Sciatic nerve (tissue), 2 donors: Measurements from ENCODE around the gene FGF12. TPM values are rescaled to one million over a fixed set of nuclear protein-coding genes. Genes with fewer than 3 reads are reported as not detected.

Experiments used
- ATAC-seq: fragments of 200-7000 bp; cut with Tn5 transposase; one replicate; pipeline ENCODE4 v1.9.1; 2020; ENCODE audit warnings: mild to moderate bottlenecking, moderate library complexity
- DNase-seq: peaks from one replicate; pipeline ENCODE4 v3.0.0-alpha.2; 2020; ENCODE audit warnings: low spot score
- intact Hi-C: fragments of 100-400 bp; cut with DNase I; formaldehyde crosslinking; loops from one replicate; pipeline ENCODE4 v1.14.2; 2022
- total RNA-seq: library from RNA; stranded (reverse); fragmentation: NEBNext Ultra II Directional; extraction: Animal tissue kit (Norgen Biotek cat#: 25700); gene quantifications from one replicate; pipeline ENCODE4 v1.2.1, GENCODE V29; 2021
- donor health status: DM: no; HTN: no; CAD: no.
- donor health status: DM: no; HTN: no; CAD: no.

FGF12 gene
- total RNA-seq, 1 donor from 2014 or later, result 3.2 TPM

DNA sequence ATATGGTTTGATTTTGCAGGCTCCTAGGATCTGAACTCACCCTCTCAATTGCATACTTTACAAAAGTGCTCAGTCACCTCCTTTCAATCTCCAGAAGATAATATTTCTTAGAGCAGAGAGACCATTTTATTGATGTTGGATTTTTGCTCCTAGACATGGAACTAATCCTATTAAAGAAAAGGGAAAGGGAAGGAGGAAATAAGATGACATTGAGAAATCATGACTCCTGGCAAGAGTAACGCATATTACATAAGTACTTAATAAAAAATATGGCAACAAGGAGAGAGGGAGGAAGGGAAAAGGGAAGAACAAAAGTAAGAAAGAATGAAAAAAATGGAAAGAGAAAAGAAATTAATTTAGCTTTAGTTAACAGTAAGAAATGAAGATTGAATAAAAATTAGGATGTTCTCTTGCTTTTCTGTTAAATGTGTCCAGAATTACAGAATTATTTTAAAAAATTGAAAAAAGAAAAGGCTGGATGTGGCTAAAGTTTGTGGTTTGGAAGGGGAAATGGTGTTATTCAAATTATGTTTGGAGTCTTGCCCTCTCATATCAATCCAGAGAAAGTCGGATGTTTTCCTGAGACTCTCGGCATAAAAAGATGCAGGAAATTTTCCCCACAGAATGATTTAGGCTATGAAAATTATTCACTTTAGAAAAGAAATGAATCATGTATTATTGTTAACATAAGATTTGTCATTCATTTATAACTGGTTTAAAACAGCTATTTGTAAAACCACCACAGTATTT is 474.0 kb downstream of the FGF12 start:
- intact Hi-C loops, result no loop called here
- ATAC-seq (peak; percentile 66), DNase-seq (no peak)

DNA sequence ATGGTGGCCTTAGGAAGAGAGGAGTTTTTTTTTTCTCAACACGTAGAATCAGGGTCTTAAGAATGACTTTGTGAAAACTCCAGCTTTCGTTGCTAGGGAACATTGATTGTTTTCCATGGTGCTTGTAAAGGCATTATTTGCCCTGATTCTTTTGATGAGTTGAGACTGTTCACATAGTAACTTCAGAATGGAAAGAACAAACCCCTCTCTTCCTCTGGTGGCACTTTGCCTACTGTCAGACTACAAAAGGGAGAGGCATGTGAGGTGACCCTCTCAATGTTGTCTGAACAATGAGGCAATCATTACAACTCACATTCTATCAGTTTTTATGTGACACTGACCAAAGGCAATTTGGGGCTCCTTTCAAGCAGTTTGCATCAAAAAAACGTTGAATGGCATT is 477.8 kb downstream of the FGF12 start:
- no peak for ATAC-seq
- intact Hi-C loops, result no loop called here
- DNase-seq, result no peak

DNA sequence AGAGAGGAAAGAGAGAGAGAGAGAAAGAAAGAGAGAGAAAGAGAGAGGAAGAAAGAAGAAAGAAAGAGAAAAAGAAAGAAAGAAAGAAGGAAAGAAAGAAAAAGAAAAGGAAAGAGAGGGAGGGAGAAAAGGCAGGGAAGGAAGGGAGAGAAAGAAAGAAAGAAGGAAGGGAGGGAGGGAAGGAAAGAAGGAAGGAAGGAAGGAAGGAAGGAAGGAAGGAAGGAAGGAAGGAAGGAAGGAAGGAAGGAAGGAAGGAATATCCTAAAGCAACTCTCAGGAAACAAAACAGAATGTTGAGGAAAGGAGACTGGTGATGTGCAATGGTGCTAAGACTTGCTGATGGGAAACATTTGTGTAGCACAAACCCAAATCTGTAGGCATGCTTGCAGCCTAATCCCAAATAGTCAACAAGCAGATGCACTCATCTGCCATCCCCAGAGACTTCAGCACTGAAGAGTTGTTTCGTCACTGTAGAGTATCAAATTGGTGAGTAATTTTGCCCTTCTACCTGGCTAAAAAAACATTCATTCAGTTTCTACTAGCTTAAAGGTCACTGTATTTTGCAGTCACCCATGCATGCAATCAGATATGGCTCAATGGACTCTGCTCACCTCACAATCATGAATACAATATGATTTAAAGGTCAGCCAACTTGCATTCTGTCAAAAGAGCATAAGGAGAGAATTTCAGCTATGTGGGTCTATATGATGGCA is 480.3 kb downstream of the FGF12 start:
- no peak for DNase-seq
- ATAC-seq, result no peak
- intact Hi-C loops, result no loop called here

DNA sequence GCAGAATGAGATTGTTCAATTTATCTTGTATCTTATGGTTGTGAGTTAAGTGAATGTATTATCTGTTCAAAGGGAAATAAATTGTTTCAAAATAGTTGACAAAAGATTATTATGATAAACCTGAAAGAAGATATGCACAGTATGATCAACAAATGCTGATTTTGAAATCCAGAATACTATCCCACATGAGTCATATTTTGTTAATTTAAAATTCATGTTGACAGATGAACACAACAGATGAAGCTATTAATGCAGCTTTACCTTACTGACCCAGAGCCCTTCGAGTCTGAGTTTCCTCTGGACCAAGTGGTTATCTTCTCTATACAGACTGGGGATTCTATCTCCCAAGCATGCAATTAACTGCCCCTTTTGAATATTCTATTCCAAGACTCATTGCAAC is 482.8 kb downstream of the FGF12 start:
- no peak for DNase-seq
- intact Hi-C loops, result no loop called here
- no peak for ATAC-seq

DNA sequence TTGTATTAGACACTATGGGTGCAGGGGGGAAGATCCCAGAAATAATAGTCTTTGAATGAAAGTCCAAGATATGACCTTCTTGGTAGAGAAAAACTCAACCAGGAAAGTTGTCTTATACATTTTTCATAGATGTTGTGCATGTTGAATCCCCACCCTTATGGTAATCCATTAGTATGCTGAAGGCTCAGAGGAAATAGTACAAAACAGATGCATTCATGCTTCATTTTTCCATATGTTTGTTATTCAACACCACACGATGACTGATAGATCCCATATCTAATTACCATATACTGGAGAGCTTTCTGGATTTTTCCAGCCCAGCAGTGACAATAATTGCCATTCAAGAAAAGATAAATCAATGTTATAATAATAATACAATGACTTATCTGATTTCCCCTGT is 487.4 kb downstream of the FGF12 start:
- intact Hi-C loops, result no loop called here
- DNase-seq (no peak), ATAC-seq (no peak)

DNA sequence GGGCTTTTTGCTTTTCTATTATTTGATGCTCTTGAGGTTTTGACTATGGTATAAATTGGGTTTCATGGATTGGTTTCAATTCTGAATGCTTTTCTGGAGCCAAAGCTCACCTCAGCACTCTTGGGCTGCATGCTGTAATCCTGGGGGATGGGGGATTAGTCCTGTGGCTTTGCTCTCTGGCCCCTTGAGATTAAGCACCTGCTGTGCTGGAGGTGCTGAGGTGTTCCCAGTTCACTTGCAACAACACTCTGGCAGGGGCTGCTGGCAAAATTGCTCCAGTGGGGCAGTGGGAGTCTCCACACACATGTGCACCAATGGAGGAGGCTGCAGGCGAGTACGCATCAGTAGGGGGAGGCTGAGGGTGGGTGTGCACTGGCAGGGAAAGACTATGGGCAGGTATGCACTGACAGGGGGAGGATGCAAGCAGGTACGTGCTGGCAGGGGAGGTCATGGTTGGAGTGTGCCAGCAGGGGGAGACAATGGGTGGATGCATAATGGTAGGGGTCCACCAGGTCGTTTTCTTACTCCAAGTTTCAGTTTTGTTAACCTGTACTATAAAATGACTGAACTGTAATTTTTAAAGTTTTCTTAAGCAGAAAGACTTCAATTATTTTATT is 489.2 kb downstream of the FGF12 start:
- ATAC-seq (no peak), DNase-seq (no peak)
- intact Hi-C loops, result no loop called here

DNA sequence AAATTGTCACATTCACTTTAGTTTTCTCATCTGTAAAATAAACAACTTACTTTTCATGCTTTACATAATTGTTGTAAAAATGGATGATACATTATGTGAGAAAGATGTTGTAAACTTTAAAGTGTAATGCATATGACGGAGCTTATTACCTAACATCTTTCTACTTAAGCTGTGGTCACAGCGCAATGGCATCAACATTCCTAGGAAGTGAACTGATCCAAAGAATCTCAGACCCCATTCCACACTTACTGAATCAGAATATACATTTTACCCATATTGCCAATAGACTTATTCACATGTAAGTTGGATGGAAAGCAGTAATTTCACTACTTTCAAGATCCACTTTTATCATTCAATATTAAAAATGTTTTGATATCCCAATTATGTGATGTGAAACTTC is 497.5 kb downstream of the FGF12 start:
- ATAC-seq, result no peak
- DNase-seq, result no peak
- intact Hi-C loops, result no loop called here

DNA sequence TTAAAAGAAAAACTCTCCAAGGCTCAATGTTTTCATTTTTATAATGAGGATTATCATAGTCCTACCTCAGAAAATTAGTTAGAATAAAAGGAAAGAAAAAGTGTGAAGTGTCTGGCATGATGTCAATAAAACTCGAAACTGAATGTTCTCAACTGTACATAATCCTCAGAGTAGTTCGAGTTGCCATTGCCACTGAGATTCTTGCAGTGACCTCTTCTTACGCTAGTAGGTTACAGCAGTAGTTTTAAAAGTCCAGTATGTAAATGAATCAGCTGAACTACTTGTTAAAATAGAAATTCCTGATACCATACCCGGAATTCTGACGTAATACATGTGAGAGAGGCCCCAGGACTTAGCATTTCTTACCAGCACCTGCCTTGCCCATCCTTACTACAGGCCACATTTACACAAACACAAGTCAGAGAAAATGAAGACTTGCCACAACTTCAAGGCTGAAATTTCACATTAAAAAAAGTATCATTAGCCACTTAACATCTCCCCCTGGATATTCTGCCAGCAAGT is 502.6 kb downstream of the FGF12 start:
- DNase-seq (no peak), ATAC-seq (no peak)
- intact Hi-C loops, result no loop called here

DNA sequence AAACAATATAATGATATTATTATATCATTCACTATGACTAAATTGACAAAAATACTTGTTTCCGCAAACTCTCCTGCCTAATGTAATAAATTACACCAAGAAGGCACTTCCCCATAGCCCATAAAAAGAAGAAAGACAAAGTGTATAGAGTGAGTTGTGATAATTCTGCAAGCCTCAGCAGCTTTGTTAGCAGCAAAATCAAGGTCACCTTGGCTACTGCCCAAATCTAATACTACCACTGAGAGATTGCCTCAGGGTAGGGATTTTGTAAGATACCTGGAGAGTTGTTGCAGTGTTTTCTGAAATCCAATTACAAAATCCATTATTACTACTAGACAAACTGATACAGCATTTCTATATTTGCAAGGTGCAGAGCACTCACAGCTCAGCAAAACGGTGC is 503.5 kb downstream of the FGF12 start:
- DNase-seq (no peak), ATAC-seq (no peak)
- intact Hi-C loops, result no loop called here

DNA sequence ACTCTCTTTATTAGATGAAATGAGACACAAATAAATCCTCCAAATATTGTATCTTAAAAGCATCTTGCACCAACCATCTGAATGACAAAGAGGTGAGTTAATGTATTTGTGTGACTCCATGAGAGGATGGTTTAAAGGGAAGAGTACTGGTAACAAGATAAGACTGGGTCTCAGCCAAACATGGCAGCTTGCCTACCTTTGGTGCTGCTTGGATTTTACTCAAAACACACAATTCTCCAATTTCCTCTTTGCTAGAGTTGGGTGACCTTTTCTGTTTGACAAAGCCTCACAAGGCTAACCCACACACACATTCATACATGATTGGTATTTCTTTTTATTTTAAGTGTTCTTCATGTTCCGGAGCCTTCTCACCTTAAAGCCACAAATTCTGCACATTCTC is 506.4 kb downstream of the FGF12 start:
- DNase-seq (no peak), ATAC-seq (no peak)
- intact Hi-C loops, result no loop called here

DNA sequence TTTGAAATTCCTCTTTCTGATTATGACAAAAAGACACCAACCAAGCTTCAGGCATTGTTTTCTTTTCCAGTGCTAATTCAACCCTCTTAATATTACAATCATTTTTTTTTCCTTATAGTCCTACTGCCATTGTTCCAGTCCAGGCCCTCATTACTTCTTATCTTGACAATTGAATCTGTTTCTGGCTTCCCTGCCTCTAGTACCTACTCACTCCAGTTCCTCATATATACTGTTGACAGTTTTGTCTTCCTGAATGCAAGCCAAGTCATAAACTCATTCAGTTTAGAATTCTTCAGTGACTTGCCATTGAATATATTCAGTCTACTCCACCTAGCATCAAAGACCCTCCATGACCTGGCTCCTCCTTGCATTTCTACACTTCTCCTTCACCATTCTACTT is 507.4 kb downstream of the FGF12 start:
- no peak for DNase-seq
- intact Hi-C loops, result no loop called here
- no peak for ATAC-seq

DNA sequence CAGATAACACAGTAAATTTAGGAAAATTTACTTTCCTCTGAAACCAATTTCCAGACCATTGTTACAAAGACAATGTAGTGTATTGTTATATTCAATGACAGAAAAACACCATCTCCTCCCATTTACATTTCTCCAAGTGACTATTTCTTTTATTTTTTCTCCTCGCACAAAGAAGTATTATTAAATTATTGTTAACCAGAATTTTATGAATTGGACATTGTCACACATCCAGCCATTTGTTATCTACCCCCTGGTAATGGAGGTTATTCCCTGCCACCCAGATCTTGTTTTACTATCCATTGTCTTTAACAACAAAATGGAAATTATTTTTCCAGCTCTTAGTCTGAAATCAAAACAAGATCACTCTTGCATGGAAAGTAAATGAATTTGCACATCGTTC is 511.3 kb downstream of the FGF12 start:
- intact Hi-C loops, result no loop called here
- DNase-seq (no peak), ATAC-seq (no peak)

DNA sequence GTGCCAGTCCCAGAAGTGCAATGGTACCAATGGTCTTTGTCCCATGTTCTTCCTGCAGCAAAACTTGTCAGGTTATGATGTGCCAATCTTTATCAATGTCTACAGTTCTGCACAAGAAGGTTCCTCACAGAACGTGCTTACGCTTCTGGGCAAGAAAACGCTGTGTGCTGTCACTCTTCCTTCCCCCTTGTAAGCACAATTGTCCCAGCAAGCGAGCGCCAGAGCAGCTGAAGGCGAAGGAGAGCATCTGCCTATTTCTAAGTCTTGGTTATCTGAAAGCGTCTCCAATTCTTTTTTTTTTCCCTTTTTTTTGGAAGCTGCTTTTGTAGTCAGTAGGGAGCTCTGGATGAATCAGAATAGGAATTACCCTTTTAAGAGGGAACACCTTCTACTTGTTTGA is 514.4 kb downstream of the FGF12 start:
- ATAC-seq (no peak), DNase-seq (no peak)
- intact Hi-C loops, result no loop called here

DNA sequence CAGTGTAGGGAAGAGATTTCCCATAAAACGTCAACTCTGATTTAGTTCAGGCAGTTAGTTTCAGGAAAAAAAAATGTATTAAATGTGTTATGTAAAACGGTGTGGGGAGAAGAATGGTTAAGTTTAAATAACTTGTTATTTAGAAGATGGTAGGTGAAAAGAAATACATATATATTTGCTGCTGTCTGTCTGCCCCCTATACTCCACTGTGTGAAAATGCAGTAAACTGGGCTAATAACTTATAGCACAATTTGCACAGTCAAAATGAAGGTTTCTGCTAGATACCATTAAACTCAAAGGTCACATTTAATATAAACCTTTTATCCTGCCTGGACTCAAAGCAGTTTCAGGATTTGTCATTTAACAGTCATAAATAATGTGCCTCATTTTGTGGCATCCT is 515.0 kb downstream of the FGF12 start:
- DNase-seq, result no peak
- intact Hi-C loops, result no loop called here
- ATAC-seq, result no peak

DNA sequence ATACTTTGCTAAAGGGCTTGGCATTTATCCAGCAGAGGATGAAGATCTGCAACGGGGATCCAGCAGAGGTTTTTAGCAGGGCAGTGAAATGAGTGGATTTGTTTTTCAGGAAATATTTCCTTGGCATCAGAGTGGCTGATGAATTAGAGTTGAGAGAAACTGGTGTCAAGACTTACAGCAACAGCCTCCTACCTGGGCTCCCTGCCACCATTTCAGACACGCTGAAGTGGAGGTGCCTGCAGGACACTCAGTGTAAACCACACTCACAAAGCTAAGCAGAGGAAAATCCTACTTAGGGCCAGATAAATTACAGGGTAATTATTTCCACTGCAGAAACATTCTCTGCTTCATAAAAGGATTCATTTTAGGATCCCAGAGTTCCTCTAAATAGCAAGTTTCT is 519.7 kb downstream of the FGF12 start:
- DNase-seq, result no peak
- intact Hi-C loops, result no loop called here
- no peak for ATAC-seq

DNA sequence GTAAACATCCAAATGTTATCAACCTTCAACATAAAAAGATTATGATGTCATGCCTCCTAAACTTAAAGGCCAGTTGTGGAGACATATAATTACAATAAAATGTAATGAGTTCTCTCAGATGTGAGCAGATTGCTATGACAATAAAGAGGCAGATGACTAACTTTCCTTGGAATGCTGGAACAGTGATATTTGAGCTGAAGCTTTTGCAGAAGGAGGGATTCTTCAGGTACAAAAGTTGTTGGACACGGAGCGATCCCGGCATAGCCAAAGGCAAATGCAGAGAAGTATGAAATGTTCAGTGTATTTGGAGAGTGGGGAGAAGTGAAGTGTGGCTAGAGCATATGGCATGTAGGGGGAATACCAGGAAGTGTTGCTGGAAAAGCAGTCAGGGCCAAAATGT is 520.1 kb downstream of the FGF12 start:
- intact Hi-C loops, result no loop called here
- DNase-seq (no peak), ATAC-seq (no peak)

DNA sequence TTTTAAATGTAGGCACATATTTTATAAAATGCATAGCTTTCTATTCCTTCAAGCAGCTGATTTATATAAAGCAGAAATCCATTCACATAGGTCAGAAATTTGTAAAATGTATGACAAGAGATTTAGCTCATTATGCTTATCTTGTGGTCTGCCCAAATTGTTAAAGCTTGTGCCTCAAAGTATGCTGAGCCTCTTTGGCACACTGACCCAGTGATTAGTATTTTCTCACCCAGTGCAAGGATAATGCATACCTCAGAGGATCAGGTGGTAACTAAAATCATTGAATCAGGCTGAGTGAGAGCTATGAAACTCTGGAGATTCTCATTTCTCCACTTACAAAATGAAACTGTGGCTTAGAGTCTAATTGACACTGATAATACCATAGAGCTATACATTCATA is 533.3 kb downstream of the FGF12 start:
- no peak for DNase-seq
- ATAC-seq, result no peak
- intact Hi-C loops, result no loop called here

DNA sequence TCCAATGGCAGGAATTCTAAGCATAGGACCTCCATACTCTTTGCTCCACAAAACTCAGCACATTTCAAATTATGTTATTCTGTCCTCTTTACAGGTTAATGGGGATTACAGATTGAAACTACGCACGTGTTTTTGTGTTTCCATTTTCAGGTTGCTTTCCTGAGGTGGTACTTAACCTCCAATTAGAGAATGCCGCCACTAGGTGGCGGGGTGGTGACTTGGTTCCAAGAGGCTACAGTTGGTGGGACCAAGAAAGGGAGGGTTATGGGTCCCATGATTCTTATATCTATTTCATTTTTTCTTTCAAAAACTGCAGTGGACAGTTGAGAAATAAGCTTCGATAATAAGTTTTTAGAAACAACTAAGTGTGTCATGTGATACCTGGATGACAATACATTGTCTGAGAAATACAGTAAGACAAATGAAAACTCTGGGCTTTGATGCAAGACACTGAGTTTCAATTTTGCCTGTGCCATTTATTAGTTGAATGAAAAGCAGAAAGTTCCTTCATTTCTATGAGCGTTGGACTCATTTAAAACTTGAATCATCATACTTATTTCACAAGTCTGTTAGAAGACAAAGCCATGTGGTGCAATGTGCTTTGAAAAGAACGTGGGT is 539.0 kb downstream of the FGF12 start:
- ATAC-seq, result peak; percentile 49
- DNase-seq, result peak; percentile 67
- intact Hi-C loops, result no loop called here

DNA sequence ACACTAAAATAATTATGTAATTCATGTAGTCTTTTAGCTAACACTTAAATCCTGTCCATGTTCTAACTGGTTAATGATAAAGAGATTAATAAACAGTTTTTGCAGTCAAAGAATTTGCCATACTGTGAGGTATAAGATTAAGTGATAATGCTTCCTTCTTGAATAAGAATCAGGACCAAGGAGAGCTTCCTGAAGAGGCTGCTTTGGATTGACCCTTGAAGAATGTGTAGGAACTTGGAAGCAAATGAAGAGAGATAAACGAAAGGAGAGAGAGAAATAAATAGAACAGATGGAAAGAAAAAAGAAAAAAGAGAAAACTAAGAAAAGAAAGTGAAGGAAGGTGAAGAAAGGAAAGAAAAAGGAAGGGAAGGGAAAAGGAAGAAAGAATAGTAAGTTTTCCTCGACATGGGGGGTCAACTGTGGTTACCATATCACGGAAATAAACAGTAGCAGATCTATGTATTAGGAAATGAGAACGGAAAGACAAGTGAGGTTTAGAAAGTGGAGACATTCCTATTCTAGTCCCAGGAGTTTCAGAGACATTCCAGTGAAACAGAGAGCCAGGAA is 539.8 kb downstream of the FGF12 start:
- intact Hi-C loops, result no loop called here
- ATAC-seq, result no peak
- no peak for DNase-seq

DNA sequence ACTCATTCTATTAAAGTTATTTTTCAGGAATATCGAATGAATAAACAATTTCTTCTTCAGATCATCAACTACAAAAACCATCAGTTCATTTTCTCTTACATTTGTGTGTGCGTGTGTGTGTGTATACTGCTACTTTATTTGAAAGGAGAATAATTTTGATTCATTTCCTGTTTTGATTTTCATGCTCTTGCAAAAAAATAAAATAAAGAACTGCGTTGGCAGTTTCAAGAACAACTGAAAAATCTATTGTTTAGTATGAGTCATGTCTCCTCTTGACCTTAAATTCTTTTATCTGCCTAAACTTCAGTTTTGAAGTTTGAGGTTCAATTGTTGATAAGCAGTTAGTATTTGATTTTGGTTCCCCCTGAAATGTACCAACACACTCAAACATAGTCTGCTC is 540.8 kb downstream of the FGF12 start:
- DNase-seq, result no peak
- intact Hi-C loops, result no loop called here
- ATAC-seq, result no peak
